ENCODE measurements around the gene RASA3. TPM values are rescaled to one million over a fixed set of nuclear protein-coding genes. Genes with fewer than 3 reads are reported as not detected.
A peak's percentile ranks its signal among the peaks of the same experiment; 100 is the strongest.

RASA3 gene
- total and polyA plus RNA-seq, 2 of the 4 experiments (the other 2 are of a cell fraction) = 21.0 to 31.4 TPM

- Histone ChIP-seq H3K9me3 (ENCODE audit: control insufficient read depth, insufficient read depth, low read length) (no peaks in the 10 kb centered on the region), H3K27me3 (ENCODE audit: control insufficient read depth, insufficient read depth, low read length) (no peaks in the 10 kb centered on the region), H2BK120ac (ENCODE audit: low read depth, low read length) (peak overlapping the region; percentile 74), H4K8ac (ENCODE audit: low read depth in 2 of 2, low read length in 2 of 2) (peak overlapping the region; percentile 33 to 75; a peak in 3 of 4 replicates), H3K36me3 (ENCODE audit: control insufficient read depth, insufficient read depth, low read length) (peaks cover 50% of the 10 kb centered on the region), H3K79me1 (ENCODE audit: low read depth in 1 of 2, low read length in 2 of 2) (peaks cover 38 to 86% of the 10 kb centered on the region in 2 experiments), H2AFZ (replicated peaks; ENCODE audit: low read length, poor library complexity) (peak overlapping the region; percentile 16), H3K4ac (ENCODE audit: low read depth, low read length) (peak overlapping the region; percentile 92), H3K4me2 (ENCODE audit: low read depth, low read length) (peak overlapping the region; percentile 74), H3K9ac (ENCODE audit: low read depth, low read length) (peak overlapping the region; percentile 43), H3K18ac (ENCODE audit: low read depth, low read length) (peak overlapping the region; percentile 88), H3K14ac (replicated peaks; ENCODE audit: low read depth, low read length) (peak overlapping the region; percentile 17), H2AK5ac (ENCODE audit: low read depth, low read length) (peak overlapping the region; percentile 98), H2BK15ac (ENCODE audit: low read depth, low read length) (peak overlapping the region; percentile 54; the same call in 1 of the 3 replicates), H2AK9ac (replicated peaks; ENCODE audit: low read depth, low read length, poor library complexity) (peak overlapping the region; percentile 47), H4K20me1 (ENCODE audit: insufficient read depth, low read length) (peaks cover 68% of the 10 kb centered on the region), H2BK5ac (ENCODE audit: low read depth, low read length, poor library complexity, severe bottlenecking) (peak overlapping the region; percentile 82), H2BK20ac (ENCODE audit: low read depth, low read length) (peak overlapping the region; percentile 27; the same call in 1 of the 2 replicates), H3K9me1 (ENCODE audit: insufficient read depth, low read length) (peaks cover 35% of the 10 kb centered on the region), H3K4me1 (ENCODE audit: control insufficient read depth, insufficient read depth, low read length) (peaks cover 36% of the 10 kb centered on the region), H3K27ac (ENCODE audit: insufficient read depth, low read length) (peak overlapping the region; percentile 93), H4K5ac (ENCODE audit: low read depth, low read length) (peak overlapping the region; percentile 74), H4K91ac (ENCODE audit: insufficient read depth, low read depth, low read length) (peak overlapping the region; percentile 79), H3K23ac (ENCODE audit: low read depth, low read length) (peak overlapping the region; percentile 54; the same call in 1 of the 2 replicates), H3K56ac (ENCODE audit: extremely low read depth, insufficient read depth, low read length) (peak overlapping the region; percentile 29; the same call in 1 of the 2 replicates), H3K4me3 (ENCODE audit: insufficient read depth, low read depth, low read length) (no peak overlapping the region)
- ChIA-PET CTCF (no interaction called here), POLR2A (ENCODE audit: unreplicated experiment) (no interaction called here)
- DNase-seq (no peak), ATAC-seq (ENCODE audit: low read depth) (no peak)
- TF ChIP-seq RFX5 (IDR thresholded peaks at IDR 0.05; ENCODE audit: low read depth, low read length) = no peak
- no peak for TF ChIP-seq ELK1 (IDR thresholded peaks at IDR 0.05; ENCODE audit: borderline replicate concordance, low read depth, low read length)
- TF ChIP-seq BHLHE40 (IDR thresholded peaks at IDR 0.05; ENCODE audit: low read depth, low read length) = no peak
- TF ChIP-seq MAFK (IDR thresholded peaks at IDR 0.05; ENCODE audit: low read depth, low read length) = no peak
- TF ChIP-seq RCOR1 (IDR thresholded peaks at IDR 0.05; ENCODE audit: insufficient replicate concordance, low read length) = no peak
- no peak for TF ChIP-seq NFE2L2 (IDR thresholded peaks at IDR 0.05; ENCODE audit: low read depth, low read length)
- TF ChIP-seq CEBPB (IDR thresholded peaks at IDR 0.05; ENCODE audit: low read depth, low read length) = no peak
- no peak for TF ChIP-seq FOS (IDR thresholded peaks at IDR 0.05; ENCODE audit: low read depth, low read length)
- no peak for TF ChIP-seq MXI1 (IDR thresholded peaks at IDR 0.05; ENCODE audit: borderline replicate concordance, low read depth, low read length)
- no peak for TF ChIP-seq RAD21 (IDR thresholded peaks at IDR 0.05; ENCODE audit: low read length)
- TF ChIP-seq MAZ (IDR thresholded peaks at IDR 0.05; ENCODE audit: borderline replicate concordance, low read depth, low read length) = no peak
- TF ChIP-seq USF2 (IDR thresholded peaks at IDR 0.05; ENCODE audit: low read depth, low read length) = no peak
- intact Hi-C loops (cut with micrococcal nuclease) (loop anchor here (2.0 to 10.0 kb wide), 2 partner anchors 199 to 213 kb away; no protein-coding TSS in a partner anchor), dilution Hi-C loops (cut with HindIII; ENCODE audit: low sequenced_read_pairs, unreplicated experiment) (no loop called here), in situ Hi-C loops (cut with MboI; ENCODE audit: low sequenced_read_pairs) (no loop called here)
- 90% methylated on average over 10 of the region's 21 CpGs; no CpG with 5 or more reads in 1 of the 2 experiments for WGBS, 2 experiments (ENCODE audit: extremely low coverage in 2 of 2, insufficient read length in 1 of 2)
- BruUV-seq (replicated peaks) = no TSS peak
Observed at GRCh38 chr13:114027826-114028225, 104.6 kb downstream of the RASA3 start.

Data from IMR-90 (cell line).